Non-pigmented ciliary epithelial cell (primary cell): ENCODE results near the gene VIPR2.
"Not testable (repeated sequence)": the region's sequence is repeated elsewhere in the genome, so short reads cannot be mapped to it uniquely, and the experiment has no call there.

Source experiments
- DNase-seq: peaks from one replicate; pipeline ENCODE4 v3.0.0-alpha.2; 2010; ENCODE audit warnings: low read depth

Gene VIPR2

DNA sequence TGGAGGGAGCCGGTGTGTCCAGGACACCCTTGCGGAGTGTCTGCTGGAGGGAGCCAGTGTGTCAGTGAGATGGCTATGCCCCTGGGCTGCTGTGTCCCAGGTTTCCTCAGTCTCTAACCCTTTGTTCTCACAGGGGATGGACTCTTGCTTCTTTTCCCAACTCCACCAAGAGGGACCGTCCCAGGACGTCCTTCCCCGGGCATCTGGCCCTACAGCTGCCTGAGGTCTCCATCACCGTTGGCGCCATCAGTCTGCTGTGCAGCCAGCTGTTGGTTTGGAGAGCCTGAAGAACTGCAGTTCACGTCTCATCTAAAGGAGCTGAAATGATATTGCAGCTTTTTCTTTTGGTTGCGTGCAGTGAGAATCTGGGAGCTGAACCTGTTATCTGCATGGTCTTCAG, 136.2 kb downstream of the VIPR2 start:
- no peak for DNase-seq

DNA sequence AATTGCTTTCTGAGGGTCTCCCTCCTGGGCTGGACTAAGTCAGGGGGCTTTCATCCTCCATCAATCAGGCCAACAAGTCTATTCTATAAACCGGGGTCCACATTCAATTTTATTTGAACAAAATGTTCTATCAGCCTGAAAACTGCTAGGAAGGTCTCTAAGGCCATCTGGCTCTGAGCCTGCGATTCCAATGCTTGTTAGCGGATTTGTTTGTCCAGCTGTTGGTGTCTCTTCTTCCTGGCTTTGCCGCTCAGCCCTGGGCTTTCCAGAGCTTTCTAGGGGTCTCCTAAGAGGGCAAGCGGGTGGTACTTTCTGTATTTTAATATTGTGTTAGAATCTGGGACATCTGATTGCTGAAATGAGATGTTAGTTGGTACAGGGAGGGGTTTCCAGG, 136.7 kb downstream of the VIPR2 start:
- DNase-seq = no peak

DNA sequence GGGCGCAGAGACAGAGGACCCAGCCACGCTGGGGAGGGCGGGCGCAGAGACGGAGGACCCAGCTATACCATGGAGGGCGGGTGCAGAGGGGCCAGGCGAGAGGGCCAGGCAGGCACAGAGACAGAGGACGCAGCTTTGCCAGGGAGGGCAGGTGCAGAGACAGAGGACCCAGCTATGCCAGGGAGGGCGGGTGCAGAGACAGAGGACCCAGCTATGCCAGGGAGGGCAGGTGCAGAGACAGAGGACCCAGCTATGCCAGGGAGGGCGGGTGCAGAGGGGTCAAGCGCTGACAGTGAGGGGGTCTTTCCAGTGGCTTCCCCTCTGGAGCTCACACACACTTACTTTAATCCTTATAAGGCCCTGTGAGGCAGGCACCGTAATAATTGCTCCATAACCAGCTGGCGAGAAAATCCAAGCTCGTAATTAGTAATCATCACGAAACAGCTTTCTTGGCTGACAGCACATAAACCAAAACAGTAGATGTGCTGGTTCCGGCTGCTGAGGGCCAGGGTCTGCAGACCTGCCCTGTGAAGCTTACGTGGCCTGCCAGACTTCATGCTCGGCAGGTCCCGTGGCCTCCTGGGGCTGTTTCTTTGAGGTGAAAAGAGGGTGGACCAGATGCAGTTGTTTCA, 137.2 kb downstream of the VIPR2 start:
- DNase-seq = no peak

DNA sequence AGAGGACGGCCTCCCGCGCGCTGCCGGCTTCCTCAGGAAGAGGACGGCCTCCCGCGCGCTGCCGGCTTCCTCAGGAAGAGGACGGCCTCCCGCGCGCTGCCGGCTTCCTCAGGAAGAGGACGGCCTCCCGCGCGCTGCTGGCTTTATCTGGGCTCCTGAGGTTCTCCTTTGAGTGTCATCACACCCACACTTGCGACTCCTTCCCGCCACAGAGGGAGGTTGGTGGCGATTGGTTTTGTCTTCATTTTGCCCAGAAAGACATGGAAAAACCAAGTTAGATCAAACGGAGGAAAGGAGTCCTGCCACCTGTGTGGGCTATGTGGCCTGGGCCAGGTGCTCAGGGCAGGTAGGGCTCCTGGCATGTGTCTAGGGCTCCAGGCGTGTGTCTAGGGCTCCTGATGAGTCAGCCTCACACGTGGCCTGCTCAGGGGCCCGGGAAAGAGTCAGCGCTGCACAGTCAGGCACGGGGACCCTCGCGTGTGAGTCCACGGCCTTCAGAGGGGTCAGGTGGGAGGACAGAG, 138.0 kb downstream of the VIPR2 start:
- DNase-seq = no peak

DNA sequence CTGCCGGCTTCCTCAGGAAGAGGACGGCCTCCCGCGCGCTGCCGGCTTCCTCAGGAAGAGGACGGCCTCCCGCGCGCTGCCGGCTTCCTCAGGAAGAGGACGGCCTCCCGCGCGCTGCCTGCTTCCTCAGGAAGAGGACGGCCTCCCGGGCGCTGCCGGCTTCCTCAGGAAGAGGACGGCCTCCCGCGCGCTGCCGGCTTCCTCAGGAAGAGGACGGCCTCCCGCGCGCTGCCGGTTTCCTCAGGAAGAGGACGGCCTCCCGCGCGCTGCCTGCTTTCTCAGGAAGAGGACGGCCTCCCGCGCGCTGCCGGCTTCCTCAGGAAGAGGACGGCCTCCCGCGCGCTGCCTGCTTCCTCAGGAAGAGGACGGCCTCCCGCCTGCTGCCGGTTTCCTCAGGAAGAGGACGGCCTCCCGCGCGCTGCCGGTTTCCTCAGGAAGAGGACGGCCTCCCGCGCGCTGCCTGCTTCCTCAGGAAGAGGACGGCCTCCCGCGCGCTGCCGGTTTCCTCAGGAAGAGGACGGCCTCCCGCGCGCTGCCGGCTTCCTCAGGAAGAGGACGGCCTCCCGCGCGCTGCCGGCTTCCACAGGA, 138.6 kb downstream of the VIPR2 start:
- DNase-seq = not testable (repeated sequence)

DNA sequence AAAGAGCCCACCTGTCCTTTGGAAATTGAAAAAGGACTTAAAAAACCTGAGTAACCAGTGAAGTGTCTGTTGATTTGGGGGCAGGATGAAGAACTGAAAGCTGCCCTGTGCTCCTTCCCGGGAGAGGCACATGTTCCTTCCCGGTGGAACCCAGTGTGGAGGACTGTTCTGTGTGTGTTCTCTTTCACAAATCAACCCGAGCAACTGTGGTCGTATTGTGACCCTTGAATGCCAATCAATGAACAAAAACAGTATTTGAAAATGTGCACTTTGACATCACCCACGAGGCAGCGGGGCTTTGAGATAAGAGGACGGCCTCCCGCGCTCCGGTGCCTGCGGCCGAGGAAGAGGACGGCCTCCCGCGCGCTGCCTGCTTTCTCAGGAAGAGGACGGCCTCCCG, 139.0 kb downstream of the VIPR2 start:
- DNase-seq = no peak

DNA sequence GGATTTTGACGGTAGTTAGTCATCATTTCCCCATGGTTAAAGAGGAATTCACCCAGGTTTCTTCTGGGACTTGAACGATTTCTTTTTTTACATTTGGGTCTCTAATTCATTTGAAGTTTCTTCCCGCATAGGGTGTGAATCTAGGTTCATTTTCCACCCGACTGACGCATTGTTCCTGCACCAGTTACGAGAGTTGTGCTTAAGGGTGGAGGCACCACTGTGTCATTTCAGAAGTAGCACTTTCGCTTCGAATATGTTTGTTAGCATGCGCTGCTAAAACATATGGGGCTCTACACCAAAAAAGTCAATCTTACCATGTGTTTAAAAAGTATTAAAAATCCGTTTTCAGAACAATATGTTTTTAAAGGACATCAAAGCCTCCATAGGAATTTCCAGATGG, 140.3 kb downstream of the VIPR2 start:
- no peak for DNase-seq

DNA sequence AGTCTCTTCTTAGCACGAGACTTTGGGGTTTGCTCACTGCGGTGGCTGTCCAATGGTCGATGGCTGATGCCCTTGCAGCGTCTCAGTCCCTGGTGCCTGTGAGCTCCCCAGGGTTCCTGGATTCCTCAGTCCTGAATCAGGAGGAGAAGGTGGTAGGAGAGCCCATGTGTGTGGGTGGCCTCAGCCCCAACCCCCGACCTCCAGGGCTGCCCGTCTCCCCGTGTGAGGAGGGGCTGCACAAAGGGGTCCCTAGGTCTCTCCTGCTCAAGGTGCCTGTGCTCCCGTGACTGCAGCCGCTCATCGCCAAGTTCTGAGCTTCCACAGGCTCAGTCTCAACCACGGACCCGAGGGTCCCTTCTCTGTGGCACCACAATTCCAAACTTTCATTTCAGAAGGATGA, 142.9 kb downstream of the VIPR2 start:
- DNase-seq = no peak

DNA sequence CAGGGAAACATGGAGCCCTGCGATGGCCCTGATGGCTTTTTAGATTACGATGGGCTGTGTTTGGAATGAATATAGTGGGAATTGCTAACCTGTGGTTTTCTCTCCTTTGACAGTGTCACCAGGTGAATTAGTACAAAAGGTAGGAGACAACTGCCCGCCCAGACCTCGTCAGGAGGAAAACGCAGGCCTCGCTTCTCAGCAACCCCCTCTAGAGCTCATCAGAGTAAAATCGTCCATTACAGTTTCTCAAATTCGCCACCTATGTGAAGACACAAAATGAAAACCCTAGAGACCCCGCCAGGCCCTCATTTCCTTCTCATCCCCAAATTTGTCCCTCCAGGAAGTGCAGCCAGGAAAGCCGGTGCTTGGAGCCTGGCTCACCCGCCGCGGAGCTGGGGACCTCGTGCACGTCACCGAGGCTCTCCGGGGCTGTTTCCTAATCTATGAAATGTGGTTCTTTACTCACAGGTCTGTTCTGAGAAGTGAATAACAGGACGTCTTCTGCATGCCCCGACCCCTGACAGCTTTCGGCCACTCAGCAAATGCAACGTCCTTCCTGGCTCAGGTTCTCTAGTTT, 143.7 kb downstream of the VIPR2 start:
- no peak for DNase-seq

DNA sequence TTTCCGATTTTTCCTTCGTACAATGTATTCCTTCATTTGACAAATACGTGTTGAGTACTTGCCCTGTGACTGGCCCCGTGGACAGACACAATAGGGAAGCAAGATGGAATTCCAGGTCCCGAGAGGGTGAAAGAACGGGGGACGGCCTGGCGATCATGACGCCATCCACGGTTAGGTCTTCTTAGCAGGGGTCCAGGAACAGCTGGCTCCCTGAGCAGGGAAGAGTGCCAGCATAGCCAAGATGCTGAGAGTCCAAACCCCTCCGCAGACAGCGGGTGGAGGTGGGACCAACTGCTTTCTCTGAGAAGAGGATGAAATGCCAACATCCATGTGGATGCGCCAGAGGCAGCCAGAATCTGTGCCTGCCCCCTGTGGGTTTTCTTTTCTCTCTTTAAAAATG, 144.6 kb downstream of the VIPR2 start:
- DNase-seq = no peak

DNA sequence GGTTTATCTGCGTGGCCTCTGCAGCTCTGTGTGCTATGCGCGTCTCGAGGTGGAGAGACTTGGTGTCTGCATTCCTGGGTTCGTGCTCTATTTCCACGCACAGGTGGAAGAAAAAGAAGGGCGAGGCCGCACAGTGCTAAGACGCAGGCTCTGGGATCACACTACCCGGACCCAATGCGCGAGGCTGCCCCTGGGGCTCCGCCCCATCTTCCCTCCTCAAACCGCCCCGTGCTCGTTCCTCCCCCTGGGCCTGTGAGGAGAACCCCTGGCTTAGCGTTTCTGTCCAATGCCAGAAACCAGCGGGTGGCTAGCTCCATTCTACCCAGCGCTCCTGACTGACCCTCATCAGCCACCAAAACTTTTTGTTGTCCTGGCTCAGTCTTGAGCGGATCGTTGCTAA, 145.2 kb downstream of the VIPR2 start:
- no peak for DNase-seq

DNA sequence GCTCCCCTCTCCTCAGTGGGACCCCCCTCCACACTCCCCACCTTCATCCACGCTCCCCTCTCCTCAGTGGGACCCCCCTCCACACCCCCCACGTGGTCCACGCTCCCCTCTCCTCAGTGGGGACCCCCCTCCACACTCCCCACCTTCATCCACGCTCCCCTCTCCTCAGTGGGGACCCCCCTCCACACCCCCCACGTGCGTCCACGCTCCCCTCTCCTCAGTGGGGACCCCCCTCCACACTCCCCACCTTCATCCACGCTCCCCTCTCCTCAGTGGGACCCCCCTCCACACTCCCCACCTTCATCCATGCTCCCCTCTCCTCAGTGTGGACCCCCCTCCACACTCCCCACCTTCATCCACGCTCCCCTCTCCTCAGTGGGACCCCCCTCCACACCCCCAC, 146.4 kb downstream of the VIPR2 start:
- DNase-seq = not testable (repeated sequence)

DNA sequence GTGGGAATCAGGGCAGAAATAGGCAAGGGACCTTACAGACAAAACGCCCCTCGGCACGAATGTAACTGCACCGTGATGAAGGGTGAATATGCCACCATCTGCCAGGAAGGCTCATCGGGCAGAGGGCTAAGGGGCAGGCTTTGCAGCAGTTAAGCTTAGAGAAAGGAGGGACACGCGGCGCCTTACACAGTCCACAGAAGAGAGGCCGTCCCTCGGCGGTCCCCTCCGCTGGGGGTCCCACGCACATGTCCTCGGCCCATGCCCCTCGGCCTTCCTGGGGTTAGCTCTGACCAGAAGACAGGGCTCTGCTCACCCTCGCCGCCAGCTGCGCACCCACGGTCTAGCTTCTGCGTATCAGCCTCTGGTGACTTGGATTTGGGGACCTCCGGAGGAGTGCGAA, 147.2 kb downstream of the VIPR2 start:
- no peak for DNase-seq

DNA sequence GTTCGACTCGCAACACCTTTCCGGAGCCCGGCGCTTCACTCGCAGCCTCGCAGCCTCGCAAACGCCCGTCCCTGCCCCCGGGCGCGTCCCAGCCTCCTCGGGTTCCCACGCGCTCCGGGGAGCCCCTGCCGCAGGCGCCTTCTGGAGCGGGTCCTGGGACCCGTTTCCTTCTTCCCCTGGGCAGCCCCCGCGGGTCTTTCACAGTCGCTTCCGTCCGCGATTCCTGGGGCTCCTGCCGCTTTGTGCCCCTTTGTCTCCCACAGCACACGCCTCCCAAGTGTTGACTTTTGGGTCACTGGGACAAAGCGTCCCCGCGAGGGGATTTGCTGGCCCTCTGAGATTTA, 147.6 kb downstream of the VIPR2 start:
- no peak for DNase-seq

DNA sequence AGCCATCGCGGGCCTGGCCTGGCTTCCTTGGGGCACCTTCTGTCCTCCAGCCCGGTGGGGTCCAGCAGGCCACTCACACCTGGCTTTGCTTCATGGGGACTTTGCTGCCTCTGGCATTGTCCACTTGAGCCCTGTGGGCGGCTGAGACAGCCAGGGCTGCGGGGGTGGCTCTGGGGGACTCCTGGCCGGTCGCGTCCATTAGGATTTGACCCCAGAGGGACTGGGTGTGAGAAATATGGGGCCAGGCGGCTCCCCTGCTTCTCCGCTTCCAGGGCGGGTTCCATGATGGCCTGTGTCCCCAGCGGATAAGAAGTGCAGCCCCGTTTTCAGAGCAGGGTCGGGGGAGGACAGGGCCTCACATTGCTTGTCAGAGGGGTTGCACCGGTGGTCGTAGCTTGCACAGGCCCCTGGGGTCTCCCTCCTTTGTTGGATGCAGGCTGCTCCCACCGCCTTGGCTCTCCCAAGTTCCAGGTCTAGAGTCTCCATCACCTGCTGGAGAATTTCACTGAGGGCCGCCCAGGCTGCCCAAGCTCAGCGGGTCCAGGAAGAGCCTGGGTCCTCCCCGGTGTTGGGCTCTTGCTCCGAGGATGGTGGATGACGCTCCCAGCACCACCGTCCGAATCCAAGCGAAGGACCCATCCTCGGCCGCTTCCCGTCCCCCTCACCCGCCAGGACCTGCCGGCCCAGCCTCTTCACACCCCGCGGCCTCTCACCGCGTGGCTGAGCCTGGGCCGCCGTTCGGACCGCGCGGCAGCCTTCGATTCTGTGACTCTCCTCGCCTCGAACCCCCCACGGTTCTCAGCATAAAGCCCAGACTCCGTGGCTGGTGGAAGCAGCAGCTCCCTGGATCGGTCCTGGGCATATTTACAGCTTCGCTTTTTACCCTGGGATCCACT, 148.2 kb downstream of the VIPR2 start:
- no peak for DNase-seq

DNA sequence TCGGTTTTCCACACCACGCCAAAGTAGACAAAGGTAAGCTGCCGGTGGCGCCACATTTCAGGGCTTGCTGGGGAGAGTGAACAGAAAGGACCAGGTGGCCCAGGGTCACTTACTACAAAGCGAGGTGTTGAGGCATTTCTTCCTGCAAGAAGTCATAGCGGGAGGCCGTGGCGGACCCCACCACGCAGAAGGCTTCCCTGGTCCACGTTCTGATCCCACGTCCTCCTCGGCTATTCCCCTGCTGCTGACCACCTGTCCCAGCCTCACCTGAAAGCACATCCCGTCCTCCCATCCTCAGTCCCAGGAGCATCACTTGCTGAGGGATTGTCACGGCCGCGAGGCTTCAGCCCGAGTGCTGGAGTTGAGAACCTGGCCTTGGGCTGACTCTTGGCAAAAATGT, 149.2 kb downstream of the VIPR2 start:
- no peak for DNase-seq

DNA sequence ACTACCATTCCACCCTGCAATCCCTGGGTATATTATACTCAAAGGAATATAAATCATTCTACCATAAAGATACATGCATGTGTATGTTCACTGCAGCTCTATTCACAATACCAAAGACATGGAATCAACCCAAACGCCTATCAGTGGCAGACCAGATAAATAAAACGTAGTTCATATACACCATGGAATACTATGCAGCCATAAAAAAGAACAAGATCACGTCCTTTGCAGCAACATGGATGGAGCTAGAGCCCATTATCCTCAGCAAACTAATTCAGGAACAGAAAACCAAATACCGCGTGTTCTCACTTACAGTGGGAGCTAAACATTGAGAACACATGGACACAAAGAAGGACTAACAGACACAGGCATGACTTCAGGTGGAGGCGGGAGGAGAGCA, 150.0 kb downstream of the VIPR2 start:
- DNase-seq = no peak

DNA sequence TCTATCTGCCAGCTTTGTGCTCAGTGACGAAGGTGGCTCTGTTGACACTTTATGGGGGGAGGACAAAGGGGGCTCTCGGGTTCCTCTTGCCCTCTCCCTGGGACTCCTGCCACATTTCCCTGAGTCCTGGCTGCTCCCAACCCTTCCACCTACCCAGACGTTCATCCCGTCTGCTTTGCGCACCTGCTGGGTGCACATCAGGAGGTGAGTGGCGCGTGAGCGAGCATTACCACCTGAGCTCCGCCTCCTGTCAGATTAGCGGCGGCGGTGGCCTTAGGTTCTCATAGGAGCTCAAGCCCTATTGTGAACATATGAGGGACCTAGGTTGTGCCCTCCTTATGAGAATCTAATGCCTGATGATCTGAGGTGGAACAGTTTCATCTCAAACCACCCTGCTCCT, 151.1 kb downstream of the VIPR2 start:
- no peak for DNase-seq

DNA sequence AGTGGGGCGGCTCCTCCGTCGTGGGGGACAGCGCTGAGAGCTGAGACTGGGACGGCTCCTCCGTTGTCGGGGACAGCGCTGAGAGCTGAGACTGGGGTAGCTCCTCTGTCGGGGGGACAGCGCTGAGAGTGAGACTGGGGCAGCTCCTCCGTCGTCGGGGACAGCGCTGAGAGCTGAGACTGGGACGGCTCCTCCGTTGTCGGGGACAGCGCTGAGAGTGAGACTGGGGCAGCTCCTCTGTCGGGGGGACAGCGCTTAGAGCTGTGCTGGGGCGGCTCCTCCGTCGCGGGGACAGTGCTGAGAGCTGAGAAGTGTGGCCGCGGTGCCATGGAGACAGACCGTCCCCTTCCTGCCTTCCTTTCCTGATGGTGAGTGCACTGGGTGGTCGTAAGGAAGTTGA, 151.9 kb downstream of the VIPR2 start:
- DNase-seq = no peak

DNA sequence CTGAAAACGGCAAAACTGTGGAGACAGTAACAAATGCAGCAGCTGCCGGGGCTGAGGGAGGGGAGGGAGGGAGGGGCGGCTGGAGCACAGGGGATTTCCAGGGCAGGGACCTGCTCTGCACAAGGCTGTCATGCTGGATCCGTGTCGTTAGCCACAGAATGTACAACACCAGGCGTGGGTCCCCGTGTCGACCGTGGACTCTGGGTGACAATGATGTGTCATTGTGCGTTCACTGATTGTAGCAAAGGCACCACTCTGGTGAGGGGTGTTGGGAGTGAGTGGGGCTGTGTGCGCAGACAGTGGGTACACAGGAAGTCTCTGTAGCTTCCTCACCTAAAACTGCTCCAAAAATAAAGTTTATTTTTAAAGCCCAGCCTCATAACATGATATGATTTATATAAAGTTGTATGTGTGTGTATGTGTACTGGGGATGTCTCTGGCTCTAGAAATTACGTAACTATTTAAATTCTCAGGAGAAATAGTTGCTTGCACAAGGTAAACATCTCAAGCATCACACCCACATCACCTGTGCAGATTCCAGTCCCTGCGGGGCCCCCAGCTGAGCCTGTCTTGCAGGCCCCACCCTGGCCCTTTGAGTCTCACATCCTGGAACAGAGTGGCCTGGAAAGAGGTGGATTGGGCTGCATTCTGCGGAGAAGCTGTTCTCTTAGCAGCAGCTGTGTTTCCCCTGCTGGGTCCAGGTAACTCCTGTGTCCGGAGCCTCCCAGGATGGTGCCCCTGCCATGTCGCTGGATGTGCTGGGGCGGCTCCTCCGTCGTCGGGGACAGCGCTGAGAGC, 152.6 kb downstream of the VIPR2 start:
- DNase-seq = no peak

DNA sequence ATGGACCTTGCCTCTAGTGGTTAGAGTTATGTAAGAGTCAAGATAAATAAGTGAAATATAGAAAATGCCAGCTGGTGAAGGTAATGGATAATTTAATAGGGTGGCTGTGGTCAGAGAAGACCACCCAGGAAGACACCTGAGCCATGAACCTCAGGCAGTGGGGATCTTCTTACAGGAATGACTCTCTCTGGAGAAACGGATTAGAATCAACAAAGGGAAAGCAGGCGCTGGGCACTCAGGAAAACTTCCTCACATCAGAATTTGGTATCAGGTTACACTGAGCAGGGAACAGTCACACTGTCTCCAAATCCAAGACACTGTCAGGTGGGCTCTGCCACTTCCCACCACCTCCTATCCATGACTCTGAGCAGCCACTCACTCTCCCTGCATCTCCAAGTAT, 155.7 kb downstream of the VIPR2 start:
- DNase-seq = no peak

DNA sequence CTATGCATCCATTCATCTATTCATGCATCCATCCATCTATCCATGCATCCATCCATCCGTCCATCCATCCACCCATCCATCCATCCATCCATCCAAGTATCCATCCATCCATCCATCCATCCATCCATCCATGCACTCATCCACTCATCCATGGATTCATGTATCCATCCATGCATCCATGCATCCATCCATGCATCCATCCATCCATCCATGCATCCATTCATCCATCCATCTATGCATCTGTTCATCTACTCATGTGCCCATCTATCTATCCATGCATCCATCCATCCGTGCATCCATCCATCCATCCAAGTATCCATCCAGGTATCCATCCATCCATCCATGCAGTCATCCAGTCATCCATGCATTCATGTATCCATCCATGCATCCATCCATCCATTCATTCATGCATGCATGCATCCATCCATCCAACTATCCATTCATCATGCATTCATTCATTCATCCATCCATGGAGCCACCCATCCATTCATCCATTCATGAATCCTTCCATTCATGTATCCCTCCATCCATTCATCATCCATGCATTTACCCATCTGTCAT, 156.3 kb downstream of the VIPR2 start:
- no peak for DNase-seq
